Activated CD4-positive, CD25-positive, alpha-beta regulatory T cell treated with anti-CD3 and anti-CD28 coated beads, Interleukin-2, amount 50 U/mL, for 72 hours (primary cell): Measurements from ENCODE around the gene SFTA2.
A peak's percentile ranks its signal among the peaks of the same experiment; 100 is the strongest.
"Not testable (repeated sequence)": the region's sequence is repeated elsewhere in the genome, so short reads cannot be mapped to it uniquely, and the experiment has no call there.

Experiments
- DNase-seq: peaks from one replicate; pipeline ENCODE4 v3.0.0; 2021

The SFTA2 gene

GRCh38 chr6:30942338-30943060 lies 10.5 kb upstream of the SFTA2 start:
- no peak for DNase-seq

DNA sequence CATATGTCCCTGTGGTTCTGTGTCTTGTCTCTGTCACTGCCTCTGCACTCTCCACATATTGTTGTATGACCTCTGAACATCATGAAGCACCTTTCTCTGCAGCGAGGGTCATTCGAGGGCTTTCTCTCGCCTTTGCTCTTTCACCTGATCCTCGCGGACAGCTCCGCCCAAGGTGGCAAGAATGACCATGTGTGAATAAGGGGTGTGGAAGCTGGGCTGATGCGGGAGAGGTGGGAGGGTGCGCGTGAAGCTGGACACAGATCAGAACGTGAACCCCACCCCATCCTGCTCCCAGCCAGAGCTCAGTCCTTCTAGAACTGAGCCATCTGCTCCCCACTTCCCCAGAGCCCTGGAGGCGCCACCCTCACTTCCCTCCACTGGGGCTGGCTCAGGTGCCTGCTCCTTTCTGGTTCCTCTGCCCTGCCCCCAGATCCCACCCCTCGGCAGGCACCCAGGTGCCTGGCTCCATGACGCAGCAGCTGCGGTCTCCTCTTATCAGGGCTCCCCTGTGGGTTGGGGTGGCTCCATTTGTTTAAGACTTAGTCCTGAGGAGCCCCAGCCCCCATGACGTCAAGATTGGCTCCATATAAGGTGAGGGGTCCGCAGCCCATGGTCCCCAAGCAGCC lies 8.5 kb upstream of the SFTA2 start, which contains the start of gene MUCL3:
Gene MUCL3, plus strand, starts transcription at position 613 of the 626 bp plus-strand sequence. CDS start 27 bp downstream, outside the sequence.
- no peak for DNase-seq

DNA sequence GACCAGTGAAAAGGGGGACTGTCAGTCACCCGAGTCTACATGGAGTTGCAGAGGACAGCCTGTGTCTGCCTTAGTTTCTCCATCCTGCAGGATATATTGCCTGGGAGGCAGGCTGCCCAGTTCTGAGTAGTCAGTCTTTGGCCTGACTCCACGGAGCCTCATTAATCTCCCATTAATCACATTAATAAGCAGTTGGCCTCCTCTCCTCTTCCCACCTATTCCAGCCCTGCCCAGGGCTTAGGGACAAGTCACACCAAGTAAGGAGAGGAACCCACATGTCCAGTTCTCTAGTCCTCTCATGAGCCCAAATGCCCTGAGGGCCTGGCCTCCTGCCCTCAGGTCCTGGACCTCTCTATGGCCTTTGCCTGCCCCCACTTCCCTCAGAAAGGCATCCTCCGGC lies 7.5 kb upstream of the SFTA2 start:
- DNase-seq, result no peak

DNA sequence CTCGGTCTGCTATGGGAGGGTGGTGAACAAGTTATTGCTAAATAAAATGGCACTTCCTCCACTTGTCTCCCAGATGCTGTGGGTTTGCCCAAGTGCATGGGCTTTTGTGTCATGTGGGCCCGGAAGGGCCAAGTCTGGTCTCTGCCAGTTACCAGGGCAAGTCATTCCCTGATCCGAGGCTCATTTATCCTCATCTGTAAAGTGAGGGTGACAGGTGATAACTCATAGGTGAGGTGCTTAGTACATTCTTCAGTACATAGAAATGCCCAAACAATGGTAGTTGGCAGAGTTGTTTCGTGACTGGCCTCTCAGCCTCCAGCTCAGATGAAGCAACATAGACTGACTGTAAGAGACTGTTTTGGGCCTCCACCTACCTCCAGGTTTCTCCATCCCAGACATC lies 6.8 kb upstream of the SFTA2 start:
- no peak for DNase-seq

- DNase-seq, result no peak
Observed at GRCh38 chr6:30937265-30937664, 5.3 kb upstream of the SFTA2 start.

DNA sequence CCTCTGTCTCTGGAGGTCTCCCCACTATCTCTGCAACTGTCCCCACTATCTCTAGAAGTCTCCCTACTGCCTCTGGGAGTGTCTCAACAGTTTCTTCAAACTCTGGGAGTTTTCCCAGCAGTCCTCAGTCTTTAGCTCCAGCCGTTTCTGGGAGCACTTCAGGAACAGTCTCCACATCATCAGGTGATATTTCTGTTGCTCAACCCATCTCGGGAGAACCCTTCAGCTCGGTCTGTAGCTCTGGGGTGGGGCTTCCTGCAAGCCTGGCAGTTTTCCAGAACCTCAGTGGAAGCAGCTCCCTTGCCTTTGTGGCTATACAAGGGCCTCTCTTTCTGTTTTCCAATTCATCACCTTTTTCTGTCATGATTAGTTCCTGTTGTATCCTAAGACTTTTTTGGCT lies 3.0 kb upstream of the SFTA2 start:
- DNase-seq, result no peak

DNA sequence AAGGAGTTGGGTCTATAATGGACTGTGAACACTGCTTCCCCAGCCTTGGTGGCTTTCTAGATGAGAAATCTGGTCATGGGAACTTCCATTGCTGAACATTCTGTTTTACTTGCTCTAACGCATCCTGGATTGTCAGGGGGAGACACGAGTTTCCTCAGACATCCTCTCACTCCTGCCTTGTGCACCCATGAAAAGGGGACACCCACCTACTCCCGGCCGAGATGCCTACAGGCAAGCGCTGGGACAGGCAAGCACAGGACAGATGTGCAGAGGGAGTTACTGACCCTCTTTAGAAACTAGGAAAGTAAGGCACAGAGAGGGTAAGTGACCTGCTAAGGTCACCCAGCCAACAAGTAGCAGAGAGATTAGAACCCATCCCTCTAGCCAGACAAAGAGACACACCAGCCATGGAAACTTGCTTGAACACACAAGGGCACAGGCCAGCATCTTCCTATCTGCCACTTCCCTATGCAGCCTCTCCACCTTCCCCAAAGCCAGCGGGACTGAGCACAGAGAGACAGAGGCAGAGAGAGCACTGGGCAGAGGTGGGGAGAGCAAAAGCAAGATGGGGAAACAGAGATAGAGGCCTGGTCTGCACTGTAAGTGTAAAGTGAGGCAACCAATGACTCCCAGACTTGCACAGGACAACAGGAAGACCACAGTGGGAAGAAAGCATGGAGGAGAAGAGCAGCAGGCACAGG lies 845 bp upstream of the SFTA2 start:
- DNase-seq, result no peak

GRCh38 chr6:30931272-30931671 lies 698 bp downstream of the SFTA2 start:
- DNase-seq, result no peak

- DNase-seq, result no peak
Observed at GRCh38 chr6:30930506-30930905, 1.5 kb downstream of the SFTA2 start.

- DNase-seq, result no peak
Observed at GRCh38 chr6:30928677-30929076, 3.3 kb downstream of the SFTA2 start.

- DNase-seq, result not testable (repeated sequence)
Observed at GRCh38 chr6:30927080-30927479, 4.9 kb downstream of the SFTA2 start.

GRCh38 chr6:30926644-30927043 lies 5.3 kb downstream of the SFTA2 start:
- DNase-seq, result no peak

DNA sequence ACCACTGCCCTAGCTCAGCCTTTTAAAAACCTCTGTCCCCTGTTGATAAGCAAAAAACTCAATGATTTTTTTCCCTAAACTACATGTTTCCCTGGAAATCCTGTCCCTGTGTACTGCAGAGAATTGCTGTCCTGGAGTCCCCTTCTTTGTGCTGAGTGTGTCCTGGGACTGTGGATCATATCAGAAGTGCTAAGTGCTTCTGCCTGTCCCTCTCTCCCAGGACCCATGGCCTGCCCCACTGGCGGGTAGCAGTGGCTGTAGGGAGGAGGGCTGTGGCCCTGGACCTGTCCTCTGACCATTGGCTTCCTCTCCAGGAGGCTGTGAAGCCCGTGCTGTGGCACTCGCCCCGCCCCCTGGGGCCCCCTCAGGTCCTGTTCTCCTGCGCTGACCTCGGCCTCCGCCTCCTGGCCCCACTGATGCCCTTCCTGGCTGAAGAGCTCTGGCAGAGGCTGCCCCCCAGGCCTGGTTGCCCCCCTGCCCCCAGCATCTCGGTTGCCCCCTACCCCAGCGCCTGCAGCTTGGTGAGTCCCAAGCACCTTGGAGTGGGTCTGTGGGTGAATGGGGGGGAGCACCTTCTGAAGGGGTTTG lies 7.8 kb downstream of the SFTA2 start:
- DNase-seq, result not testable (repeated sequence)

- DNase-seq, result no peak
Observed at GRCh38 chr6:30922447-30922852, 9.5 kb downstream of the SFTA2 start.

GRCh38 chr6:30918670-30919069 lies 13.3 kb downstream of the SFTA2 start:
- DNase-seq, result no peak

- DNase-seq, result no peak
Observed at GRCh38 chr6:30917487-30917886, 14.5 kb downstream of the SFTA2 start.

DNA sequence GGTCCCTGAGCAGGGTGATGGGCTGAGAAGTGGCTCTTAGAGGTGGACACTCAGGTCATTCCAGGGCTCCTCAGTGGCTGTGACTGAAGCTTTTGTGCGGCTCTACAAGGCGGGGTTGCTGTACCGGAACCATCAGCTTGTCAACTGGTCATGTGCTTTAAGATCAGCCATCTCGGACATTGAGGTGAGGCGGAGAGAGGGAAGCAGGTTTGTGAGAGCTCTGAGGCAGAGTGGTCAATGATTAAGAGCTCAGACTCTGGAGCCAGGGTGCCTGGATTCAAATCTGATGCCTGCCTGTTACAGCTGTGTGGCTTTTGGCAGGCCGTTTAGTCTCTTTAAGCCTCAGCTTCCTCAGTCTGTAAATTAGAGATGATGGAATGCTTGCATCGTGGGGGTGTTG lies 14.9 kb downstream of the SFTA2 start:
- DNase-seq, result no peak

DNA sequence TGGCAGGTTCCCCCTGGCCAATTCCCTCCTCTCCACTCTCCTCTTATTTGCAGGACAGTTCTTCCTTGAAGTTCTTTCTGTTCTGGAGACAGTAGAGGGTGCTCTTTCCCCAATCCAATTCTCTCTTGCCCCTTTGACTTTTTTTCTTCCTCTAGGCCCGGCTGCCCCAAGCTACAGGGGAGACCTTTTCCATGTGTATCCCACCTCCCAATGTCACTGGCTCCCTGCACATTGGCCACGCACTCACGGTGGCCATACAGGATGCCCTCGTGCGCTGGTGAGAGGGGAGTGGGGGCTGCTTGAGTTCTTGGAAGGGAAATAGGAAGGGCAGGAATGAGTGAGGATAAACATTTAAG lies 16.4 kb downstream of the SFTA2 start:
- DNase-seq, result no peak

- no peak for DNase-seq
Observed at GRCh38 chr6:30914854-30915590, 16.9 kb downstream of the SFTA2 start.

- peak; percentile 89 for DNase-seq
Observed at GRCh38 chr6:30914076-30914853, 17.7 kb downstream of the SFTA2 start, which contains the start of gene VARS2. Gene VARS2, plus strand, starts transcription at chr6:30914238. Its CDS starts 599 bp downstream, at chr6:30914837.

DNA sequence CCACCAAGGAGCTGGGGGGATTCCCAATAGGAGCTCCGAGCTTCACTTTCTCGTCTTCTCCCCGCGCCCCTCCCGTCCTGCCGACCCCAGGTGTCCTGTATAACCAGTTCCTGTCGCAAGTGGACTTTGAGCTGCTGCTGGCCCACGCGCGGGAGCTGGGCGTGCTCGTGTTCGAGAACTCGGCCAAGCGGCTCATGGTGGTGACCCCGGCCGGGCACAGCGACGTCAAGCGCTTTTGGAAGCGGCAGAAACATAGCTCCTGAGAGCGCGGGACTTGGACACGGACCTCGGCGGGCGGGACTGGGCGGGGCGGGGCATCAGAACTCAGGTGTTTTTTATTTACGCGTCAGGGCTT lies 18.3 kb downstream of the SFTA2 start:
- no peak for DNase-seq
